HG03045 (cell line): ENCODE results near the gene HIC1.

Source experiments
- ATAC-seq: cut with Tn5 transposase; IDR thresholded peaks from one replicate; pipeline ENCODE4 v1.9.1; 2021; ENCODE audit warnings: mild to moderate bottlenecking, moderate library complexity; ENCODE audit not compliant: unreplicated experiment

Gene HIC1

DNA sequence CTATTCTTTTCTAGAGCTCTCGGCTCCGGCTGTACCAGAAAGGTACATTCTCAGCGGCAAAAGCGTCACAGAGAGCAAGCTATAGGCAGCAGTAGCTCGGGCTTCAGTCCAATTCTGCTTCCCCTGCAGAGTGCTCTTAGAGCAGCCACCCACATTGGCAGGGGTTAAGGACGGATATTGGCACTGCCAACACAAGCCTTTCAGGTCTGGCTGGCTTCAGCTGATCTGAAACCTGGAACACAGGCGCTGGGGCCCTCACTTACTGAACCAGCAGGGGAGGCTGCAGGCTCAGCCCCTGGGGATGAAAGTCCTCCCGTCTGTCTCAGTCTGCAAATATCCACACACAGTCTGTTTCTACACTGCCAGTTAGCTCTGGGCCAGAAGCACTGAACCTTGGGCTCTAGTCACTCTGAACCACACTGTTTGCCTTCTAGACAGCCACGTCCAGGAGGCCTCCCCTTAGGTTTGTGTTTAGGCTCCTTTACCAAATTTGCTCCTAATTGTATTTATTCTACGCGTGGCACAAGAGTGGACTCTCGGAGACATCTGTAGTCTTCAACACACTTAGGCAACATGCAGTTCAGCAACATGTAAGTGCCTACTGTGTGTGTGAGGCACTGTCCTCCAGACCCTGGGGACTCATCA lies 40.1 kb downstream of the HIC1 start:
- ATAC-seq: no peak

- no peak for ATAC-seq
Measured at GRCh38 chr17:2095536-2095910, 40.6 kb downstream of the HIC1 start.

DNA sequence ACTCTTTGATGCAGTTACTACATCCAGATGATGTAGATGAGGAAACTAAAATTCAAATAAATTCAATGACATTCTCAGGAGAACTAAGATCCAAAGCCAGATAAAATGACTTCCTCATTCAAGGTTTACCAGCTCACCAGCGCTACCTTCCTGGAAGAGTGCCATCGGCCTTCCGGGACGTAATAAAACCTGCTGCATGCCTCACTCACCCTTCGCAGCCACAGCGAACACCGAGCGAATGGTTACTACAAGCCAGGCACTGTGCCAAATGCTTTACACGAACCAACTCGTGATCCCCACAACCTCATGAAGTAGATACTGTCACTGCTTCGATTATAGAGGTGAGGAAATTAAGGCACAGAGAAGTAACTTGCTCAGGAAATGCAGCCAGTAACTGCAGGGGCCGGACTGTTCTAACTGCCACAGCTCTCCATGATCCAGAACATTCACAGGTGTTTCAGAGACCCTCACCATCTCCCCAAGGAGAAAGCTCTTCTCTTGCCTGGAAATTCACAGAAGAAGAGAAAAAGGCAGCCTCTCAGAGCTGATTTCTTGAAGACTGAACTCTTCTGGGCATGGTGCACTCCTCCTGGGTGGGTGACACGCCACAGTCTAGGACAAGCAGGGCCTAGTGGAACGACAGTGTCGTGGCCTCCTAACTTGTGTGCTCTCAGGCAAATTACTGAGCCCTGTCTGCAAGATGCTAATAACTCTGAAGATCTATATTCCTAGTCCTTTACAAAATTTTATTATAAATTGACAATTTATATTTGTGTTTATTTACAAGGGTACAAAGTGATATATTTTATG lies 46.8 kb downstream of the HIC1 start:
- no peak for ATAC-seq

- ATAC-seq: no peak
Measured at GRCh38 chr17:2102931-2103809, 48.3 kb downstream of the HIC1 start.

DNA sequence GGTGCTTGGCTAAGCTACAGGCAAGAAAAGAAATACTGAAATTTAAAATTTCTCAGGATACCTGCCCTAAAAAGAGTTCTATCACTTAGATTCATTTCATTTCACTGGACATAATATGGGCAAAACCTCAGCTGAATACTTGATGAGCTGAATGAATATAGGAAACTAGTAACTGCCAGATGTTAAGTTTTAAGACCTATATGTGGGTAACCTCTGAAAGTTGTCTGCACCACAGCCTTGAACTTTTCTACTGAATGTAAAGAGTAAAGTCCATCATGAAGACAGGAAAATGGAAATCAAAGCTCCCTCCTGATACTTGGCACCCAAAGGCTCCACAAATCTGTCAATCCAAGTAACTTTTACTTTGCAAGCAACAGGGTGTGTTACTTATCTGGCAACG lies 50.8 kb downstream of the HIC1 start:
- ATAC-seq: no peak

GRCh38 chr17:2106308-2106955 lies 51.5 kb downstream of the HIC1 start:
- no peak for ATAC-seq

DNA sequence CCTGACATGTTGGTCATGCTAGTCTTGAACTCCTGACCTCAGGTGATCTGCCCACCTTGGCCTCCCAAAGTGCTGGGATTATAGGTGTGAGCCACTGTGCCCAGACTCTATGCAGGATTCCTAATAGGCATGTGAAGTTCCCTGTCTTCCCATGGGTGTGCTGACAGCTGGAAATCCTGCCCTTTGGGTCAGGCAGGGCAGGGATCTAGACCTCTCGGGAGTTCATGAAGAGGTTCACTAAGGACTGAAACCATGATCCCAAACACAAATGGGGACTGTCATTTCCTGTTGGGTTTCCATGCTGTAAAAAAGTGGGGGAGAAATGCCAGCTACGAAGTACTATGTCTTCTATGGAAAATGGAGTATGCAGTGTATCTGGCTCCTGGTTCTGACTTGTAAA lies 52.1 kb downstream of the HIC1 start:
- ATAC-seq: no peak

GRCh38 chr17:2107506-2107905 lies 52.6 kb downstream of the HIC1 start:
- no peak for ATAC-seq

DNA sequence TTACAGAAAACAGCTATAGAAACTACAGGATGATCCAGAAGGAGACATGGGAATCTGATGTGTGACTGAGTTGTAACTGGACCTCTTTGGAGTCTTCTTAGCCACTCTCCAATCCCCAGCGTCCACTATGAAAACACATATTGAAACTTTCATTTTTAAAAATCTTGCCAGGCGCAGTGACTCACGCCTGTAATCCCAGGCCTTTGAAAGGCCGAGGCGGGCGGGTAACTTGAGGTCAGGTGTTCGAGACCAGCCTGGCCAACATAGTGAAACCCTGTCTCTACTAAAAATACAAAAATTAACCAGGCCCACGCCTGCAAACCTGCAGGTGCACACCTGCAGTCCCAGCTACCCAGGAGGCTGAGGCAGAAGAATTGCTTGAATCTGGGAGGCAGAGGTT lies 53.3 kb downstream of the HIC1 start:
- ATAC-seq: no peak

DNA sequence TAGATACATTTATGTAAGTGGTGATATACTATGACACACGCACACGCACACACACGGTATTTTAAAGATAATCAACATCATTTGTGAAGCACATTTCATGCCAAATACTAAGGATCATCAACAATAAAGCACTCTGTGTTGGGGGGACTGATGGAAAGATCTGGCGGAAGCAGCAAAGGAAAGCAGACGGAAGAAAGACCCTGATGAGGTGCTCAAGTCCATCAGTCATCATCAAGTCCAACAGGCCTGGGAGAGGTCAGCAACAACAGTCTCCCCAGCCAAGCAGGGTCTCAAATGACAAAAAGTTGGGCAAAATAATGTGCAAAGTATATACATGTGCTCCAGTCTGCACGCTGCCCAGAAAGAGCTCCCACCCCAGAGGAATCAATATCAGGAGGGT lies 55.5 kb downstream of the HIC1 start:
- ATAC-seq: no peak

DNA sequence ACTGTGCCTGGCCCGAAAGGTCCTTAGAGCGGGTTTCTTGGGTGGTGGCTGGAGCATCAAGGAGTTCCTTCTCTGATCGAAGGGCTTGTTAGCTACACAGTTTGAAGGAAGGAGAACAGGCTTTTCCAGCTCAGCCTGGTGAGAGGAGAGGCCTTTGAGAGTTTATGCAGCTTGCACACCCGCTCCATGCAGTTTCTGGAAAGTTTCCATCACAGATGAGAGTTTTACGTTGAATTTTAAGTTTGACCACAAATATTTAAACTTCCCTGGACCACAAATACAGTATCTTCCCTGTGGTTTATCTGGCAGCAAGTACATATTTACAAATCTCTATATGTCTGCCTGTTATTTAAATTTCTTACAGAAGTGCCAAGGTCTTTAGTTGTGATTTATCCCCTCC lies 56.8 kb downstream of the HIC1 start:
- ATAC-seq: no peak
